Measurements from ENCODE around the gene HOXB6. TPM values are rescaled to one million over a fixed set of nuclear protein-coding genes. Genes with fewer than 3 reads are reported as not detected.

Gene HOXB6
- total and polyA plus RNA-seq, 3 donors from 2014 or later, result 2.0 to 4.3 (median 3.0) TPM

DNA sequence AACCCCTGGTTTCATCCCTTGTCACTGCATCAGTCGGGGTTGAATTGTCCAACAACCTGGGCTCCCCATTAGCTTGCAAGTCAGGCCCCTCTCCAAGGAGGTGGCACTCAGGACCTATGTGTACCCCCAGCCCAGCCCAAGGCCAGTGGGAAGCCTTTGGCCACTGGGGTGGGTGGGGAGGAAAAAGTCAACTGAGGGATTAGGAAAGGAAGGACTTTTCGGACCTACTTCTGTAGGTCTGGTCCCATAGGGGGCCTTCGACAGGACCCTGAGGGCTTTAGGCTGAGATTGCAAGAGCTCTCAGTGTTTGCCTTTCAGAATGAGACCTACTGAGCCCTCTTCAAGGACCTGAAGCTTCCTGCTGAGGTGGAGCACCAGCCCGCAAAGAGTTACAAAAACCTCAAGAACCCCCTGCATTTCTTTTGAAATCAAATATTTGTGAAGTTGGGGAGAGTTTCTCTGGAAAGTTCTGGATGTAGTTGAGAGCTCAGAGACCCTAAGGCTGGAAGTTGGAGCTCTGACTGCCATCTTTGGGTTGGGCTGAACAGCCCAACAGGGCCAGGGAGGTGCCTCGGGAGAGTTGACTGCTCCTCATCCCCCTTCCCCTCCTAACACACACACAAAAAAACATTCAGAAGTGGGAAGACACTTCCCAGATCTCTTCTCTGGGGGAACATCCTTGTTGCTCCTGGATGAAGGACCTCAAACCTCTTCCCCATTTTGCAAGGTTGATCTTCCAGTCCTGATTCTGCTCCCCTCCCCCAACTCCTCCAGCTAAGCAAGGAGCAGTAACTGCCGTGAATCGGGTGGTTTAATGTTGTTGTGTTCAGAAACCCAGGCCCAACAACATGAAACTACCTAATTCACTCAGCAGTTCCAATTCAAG lies 27.1 kb upstream of the HOXB6 start:
- Histone ChIP-seq H3K4me3 (no peak overlapping the region), H3K4me1 (no peaks in the 10 kb centered on the region), H3K9me3 (no peaks in the 10 kb centered on the region), H3K27ac (no peak overlapping the region), H3K27me3 (no peaks in the 10 kb centered on the region), H3K36me3 (ENCODE audit: low read depth, missing control alignments) (no peaks in the 10 kb centered on the region)
- 41 to 46% methylated on average over 7 of the region's 7 CpGs for WGBS, 2 donors
- intact Hi-C loops (cut with DNase I; ENCODE audit: low total_unique reads), result no loop called here
- DNase-seq, result no peak
- TF ChIP-seq, protein P1, sequence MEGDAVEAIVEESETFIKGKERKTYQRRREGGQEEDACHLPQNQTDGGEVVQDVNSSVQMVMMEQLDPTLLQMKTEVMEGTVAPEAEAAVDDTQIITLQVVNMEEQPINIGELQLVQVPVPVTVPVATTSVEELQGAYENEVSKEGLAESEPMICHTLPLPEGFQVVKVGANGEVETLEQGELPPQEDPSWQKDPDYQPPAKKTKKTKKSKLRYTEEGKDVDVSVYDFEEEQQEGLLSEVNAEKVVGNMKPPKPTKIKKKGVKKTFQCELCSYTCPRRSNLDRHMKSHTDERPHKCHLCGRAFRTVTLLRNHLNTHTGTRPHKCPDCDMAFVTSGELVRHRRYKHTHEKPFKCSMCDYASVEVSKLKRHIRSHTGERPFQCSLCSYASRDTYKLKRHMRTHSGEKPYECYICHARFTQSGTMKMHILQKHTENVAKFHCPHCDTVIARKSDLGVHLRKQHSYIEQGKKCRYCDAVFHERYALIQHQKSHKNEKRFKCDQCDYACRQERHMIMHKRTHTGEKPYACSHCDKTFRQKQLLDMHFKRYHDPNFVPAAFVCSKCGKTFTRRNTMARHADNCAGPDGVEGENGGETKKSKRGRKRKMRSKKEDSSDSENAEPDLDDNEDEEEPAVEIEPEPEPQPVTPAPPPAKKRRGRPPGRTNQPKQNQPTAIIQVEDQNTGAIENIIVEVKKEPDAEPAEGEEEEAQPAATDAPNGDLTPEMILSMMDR (IDR thresholded peaks at IDR 0.05), result no peak
- no peak for TF ChIP-seq POLR2A (IDR thresholded peaks at IDR 0.05)

DNA sequence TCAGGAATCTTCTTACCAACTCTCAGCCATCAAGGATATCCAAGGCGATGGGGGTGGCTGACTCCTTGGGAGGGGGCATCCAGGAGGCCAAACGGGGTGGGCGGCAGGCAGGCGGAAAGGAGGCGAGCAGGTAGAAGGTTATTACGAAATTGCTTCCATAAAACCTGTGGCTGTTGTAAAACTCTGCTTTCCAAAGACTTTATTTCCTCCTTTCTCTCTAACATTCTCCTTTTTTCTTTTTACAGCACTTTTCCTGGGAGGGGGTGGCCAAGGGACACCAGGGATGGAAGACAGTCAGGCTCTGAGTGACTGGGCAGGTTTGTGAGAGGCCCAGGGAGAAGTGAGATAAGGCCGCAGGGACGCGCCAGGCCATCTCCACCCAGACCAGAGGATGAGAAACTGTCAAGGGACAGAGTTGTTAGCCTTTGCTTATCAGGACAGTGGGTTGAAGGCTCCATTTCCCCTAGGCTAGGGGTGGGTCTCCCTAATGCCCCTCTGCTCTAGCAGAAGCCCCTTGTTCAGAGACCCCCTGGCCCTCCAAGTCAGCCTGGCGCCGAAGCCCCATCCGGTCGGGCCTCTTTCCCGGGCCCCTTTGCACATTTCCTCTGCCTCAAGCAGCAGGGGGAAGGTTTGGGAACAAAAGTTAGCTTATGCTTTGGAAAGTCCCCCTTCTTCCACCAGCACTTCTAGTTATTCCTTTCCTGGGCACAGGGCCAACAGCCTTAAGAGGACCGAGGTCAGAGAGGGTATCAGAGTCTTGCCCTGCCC lies 26.3 kb upstream of the HOXB6 start:
- H3K36me3 ChIP-seq (ENCODE audit: low read depth, missing control alignments), result no peaks in the 10 kb centered on the region
- intact Hi-C loops (cut with DNase I; ENCODE audit: low total_unique reads), result no loop called here
- H3K4me1 ChIP-seq, result peaks cover 5% of the 10 kb centered on the region
- TF ChIP-seq, protein P1 (IDR thresholded peaks at IDR 0.05), result no peak
- no peak for TF ChIP-seq POLR2A (IDR thresholded peaks at IDR 0.05)
- H3K27me3 ChIP-seq, result no peaks in the 10 kb centered on the region
- no peak for DNase-seq
- H3K9me3 ChIP-seq, result no peaks in the 10 kb centered on the region
- 46 to 47% methylated on average over 15 of the region's 15 CpGs for WGBS, 2 donors
- H3K4me3 ChIP-seq, result no peak overlapping the region
- H3K27ac ChIP-seq, result no peak overlapping the region

DNA sequence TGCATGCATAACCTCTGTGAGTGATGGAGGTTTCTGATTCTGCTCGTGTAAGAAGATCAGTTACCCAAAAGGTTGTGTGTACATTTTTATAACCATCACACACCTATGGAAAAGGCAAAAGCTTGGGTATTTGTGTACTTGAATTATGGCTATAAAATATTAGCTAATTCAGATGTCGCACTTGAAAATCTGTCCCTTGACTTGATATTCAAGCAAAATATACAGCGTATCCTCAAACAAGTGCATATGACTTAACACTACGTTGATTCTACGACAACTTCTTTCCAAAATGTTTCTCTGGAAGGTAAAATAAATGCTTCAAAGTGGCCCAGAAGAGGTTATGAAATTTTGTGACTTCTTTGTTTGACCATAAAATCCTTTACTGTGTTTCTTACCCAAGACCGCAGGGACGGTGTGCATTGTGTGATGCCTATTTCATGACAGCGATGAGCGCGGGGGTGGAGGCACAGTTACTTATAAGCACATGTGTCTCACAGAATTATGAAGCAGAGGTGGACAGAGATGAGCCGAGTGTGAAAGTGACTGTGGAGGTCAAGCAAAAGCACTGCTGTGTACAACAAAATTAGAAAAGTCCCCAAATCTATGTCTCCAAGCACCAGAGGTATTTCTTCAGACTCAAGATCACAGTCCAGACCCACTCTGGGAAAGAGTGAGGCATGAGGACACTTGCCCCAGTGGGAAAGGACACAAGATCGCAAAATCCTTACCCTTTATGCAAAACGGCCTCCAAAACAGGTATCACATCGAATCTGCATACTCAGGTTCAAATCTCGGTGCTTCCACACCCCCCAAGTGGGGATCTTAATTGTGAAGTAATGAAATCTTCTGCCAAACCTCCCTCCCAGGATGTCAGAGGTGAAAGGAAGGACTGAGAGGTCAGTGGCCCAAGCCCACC lies 25.5 kb upstream of the HOXB6 start:
- Histone ChIP-seq H3K36me3 (ENCODE audit: low read depth, missing control alignments) (no peaks in the 10 kb centered on the region), H3K9me3 (no peaks in the 10 kb centered on the region), H3K4me1 (peaks cover 7% of the 10 kb centered on the region), H3K4me3 (no peak overlapping the region), H3K27me3 (no peaks in the 10 kb centered on the region), H3K27ac (no peak overlapping the region)
- 37 to 48% methylated on average over 15 of the region's 15 CpGs for WGBS, 2 donors
- intact Hi-C loops (cut with DNase I; ENCODE audit: low total_unique reads), result no loop called here
- no peak for DNase-seq
- TF ChIP-seq POLR2A (IDR thresholded peaks at IDR 0.05), result no peak
- TF ChIP-seq, protein P1 (IDR thresholded peaks at IDR 0.05), result no peak

DNA sequence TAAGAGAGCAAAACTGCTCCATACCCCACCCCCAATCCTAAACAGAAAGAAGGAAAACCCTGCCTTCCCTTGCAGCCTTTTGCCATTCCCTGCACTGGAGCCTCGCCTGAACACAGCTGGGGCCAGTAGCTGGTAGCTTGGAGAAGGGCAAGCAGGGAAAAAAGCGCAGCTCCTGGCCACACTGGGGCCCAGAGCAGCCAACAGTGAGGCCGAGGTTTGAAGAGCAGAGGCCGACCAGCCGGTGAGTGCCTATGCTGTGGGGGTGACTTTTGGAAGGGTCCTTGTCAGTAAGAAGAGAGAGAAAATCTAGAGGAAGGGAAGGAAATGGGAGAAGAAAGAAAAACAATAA lies 24.6 kb upstream of the HOXB6 start:
- Histone ChIP-seq H3K9me3 (no peaks in the 10 kb centered on the region), H3K4me3 (no peak overlapping the region), H3K36me3 (ENCODE audit: low read depth, missing control alignments) (no peaks in the 10 kb centered on the region), H3K27ac (no peak overlapping the region), H3K4me1 (peaks cover 7% of the 10 kb centered on the region), H3K27me3 (no peaks in the 10 kb centered on the region)
- no peak for TF ChIP-seq POLR2A (IDR thresholded peaks at IDR 0.05)
- TF ChIP-seq, protein P1 (IDR thresholded peaks at IDR 0.05), result no peak
- DNase-seq, result no peak
- intact Hi-C loops (cut with DNase I; ENCODE audit: low total_unique reads), result no loop called here
- WGBS, 2 donors, result 44 to 60% methylated on average over 5 of the region's 5 CpGs

Data from testis (tissue), 3 donors.